Vagina (tissue), 2 donors: ENCODE data around the gene HAUS5.

Experiments
- POLR2A ChIP-seq, 2 donors: fragments of 450-650 bp; IDR thresholded peaks; one replicate each; pipeline ENCODE4 v1.6.1; 2017; ENCODE audit warnings: antibody characterized with exemption in 2 of 2, mild to moderate bottlenecking in 2 of 2, moderate library complexity in 2 of 2
- POLR2AphosphoS5 ChIP-seq, 2 donors: sonication (generic); formaldehyde crosslinking; IDR thresholded peaks; one replicate each; pipeline ENCODE4 v1.9.0; 2017; ENCODE audit warnings: antibody characterized with exemption in 2 of 2, mild to moderate bottlenecking in 2 of 2, low read depth in 1 of 2; ENCODE audit not compliant: insufficient read depth in 1 of 2
- TF ChIP-seq, protein P1 (sequence below), 3 experiments: fragments of 450-650 bp in 2 of 3; fragments of 200-600 bp in 1 of 3; sonication (generic) in 1 of 3; IDR thresholded peaks; one replicate each; pipeline ENCODE4 v1.5.1; 2017 to 2019; ENCODE audit warnings: antibody characterized with exemption in 3 of 3, mild to moderate bottlenecking in 2 of 3, moderate library complexity in 2 of 3

DNA sequence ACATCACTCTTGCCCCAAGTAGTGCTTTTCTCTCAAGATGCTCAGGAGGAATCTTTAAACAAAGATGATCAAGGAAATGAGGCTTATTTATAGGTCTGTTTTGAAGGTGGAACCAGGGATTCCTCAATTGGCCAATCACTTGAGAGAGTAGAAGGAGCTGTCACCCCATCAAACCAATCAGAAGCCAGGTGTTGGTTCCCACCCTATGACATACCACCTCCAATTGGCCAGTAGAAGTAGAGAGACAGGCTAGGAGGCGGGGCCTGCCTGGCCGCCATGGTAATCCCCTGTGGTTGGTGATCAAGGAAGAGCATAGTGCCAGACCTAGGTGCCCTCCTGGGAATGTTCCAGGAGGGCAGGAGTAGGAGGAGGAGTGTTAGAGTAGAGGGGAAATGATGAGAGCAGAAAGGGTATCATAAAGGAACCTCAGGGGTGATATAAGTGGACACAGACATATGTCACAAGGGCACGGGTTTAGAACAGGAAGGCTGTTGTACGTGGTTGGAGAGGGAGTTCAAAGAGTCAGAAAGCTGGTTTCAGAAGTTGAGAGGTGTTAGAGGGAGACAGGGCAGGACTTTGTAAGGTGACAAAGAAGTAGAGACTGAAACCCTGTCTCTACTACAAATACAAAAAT, 16.1 kb upstream of the HAUS5 start:
- TF ChIP-seq POLR2A (IDR thresholded peaks at IDR 0.05) (no peak), POLR2AphosphoS5 (IDR thresholded peaks at IDR 0.05; ENCODE audit: insufficient read depth in 1 of 2, low read depth in 1 of 2) (no peak)
- TF ChIP-seq, protein P1, sequence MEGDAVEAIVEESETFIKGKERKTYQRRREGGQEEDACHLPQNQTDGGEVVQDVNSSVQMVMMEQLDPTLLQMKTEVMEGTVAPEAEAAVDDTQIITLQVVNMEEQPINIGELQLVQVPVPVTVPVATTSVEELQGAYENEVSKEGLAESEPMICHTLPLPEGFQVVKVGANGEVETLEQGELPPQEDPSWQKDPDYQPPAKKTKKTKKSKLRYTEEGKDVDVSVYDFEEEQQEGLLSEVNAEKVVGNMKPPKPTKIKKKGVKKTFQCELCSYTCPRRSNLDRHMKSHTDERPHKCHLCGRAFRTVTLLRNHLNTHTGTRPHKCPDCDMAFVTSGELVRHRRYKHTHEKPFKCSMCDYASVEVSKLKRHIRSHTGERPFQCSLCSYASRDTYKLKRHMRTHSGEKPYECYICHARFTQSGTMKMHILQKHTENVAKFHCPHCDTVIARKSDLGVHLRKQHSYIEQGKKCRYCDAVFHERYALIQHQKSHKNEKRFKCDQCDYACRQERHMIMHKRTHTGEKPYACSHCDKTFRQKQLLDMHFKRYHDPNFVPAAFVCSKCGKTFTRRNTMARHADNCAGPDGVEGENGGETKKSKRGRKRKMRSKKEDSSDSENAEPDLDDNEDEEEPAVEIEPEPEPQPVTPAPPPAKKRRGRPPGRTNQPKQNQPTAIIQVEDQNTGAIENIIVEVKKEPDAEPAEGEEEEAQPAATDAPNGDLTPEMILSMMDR (IDR thresholded peaks at IDR 0.05), result no peak
